ENCODE results near the gene TPCN1. TPM values are rescaled to one million over a fixed set of nuclear protein-coding genes. Genes with fewer than 3 reads are reported as not detected.
A peak's percentile ranks its signal among the peaks of the same experiment; 100 is the strongest.

Gene TPCN1
- 14.3 and 18.4 TPM in 2 replicates for total RNA-seq (2014; rRNA removed; shearing (Covaris generic))

DNA sequence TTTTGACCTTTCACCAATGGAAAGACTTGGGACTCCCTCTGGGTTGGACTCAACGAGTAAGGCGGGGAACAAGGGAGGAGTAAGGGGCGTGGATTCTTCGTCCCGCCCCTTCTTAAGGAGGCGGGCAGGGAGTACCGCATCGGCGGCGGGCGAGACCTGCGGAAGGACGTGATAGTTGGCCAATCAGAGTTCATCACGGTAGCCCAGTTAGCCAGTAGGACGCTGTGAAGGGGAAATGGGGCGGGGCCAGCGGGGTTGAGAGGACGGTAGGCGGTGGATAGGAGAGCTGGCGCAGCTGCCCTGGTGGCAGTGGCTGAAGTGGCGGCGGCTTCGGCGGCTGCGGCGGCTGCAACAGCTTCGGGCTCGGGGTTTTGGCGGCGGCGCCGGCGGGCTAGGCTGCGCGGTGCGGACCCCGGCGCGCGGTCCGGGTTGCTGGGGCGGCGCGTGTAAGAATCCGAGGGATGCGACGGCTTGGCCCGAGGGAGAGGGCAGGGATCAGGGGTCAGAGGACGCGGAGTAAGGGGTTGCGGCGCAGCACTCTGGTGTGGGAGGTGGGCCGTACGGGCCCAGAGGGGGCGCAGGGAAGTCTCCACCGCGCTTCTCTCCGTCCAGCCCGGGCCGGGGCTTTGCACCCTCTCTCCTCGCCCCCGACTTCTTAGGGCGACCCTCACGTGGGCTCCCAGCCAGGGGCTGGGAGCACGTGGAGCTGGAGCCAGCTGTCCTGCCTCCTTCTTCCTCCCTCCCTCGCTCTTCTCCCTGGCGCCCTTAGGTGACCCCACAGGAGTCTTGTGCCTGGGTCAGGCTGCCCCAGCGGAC lies at the start of gene TPCN1:
TSS of gene TPCN1 (plus strand) at position 284 of the 816 bp plus-strand sequence. CDS start 5,389 bp downstream, outside the sequence.
- peaks cover 10% of the 10 kb centered on the region for H3K4me1 ChIP-seq
- peak within 1 kb of the TSS; percentile 73 for H3K4me3 ChIP-seq
- no peaks in the 10 kb centered on the region for H3K9me3 ChIP-seq (replicated peaks)
- H3K27ac ChIP-seq: peak within 1 kb of the TSS; percentile 78
- peak; percentile 99 to 100 for DNase-seq
- no peaks in the 10 kb centered on the region for H3K36me3 ChIP-seq
- H3K27me3 ChIP-seq: no peaks in the 10 kb centered on the region

DNA sequence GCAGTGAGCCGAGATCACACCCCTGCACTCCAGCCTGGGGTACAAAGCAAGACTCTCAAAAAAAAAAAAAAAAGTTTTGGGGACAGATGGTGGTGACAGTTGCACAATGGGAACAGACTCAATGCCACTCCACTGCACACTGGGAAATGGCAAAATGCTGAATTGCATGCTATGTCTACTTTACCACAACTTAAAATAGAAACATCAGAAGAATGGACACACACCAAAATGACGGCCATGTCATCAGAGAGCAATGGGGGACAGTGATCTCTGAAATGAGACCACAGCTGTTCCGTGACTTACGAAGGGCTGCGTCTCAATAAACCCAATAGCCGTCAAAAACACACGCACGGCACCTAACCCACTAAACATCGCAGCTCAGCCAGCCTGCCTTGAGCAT lies 49.7 kb upstream of the TPCN1 start:
- no peak for DNase-seq
- Histone ChIP-seq H3K27ac (no peak overlapping the region), H3K4me1 (no peaks in the 10 kb centered on the region), H3K4me3 (no peak overlapping the region), H3K9me3 (replicated peaks) (no peaks in the 10 kb centered on the region), H3K36me3 (peaks cover 50% of the 10 kb centered on the region), H3K27me3 (no peaks in the 10 kb centered on the region)

DNA sequence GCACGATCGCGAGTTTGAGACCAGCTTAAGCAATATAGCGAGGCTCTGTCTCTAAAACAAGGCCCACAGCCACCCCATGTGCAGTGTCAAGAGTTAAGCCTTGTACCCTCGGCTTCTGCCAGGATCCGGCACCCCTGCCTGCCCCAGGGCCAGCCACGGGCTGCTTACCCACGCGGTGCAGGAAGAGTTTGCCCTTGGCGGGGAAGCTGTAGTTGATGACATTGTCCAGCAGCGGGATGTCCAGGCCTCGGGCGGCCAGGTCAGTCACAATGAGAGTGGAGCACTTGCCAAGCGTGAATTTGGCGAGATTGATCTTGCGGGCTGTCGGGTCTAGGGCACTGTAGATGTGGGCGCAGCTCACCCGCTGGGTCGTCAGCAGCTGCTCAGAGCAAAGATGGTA lies 49.1 kb upstream of the TPCN1 start:
- Histone ChIP-seq H3K4me3 (no peak overlapping the region), H3K36me3 (peaks cover 55% of the 10 kb centered on the region), H3K9me3 (replicated peaks) (no peaks in the 10 kb centered on the region), H3K27me3 (no peaks in the 10 kb centered on the region), H3K4me1 (no peaks in the 10 kb centered on the region), H3K27ac (no peak overlapping the region)
- DNase-seq: no peak

DNA sequence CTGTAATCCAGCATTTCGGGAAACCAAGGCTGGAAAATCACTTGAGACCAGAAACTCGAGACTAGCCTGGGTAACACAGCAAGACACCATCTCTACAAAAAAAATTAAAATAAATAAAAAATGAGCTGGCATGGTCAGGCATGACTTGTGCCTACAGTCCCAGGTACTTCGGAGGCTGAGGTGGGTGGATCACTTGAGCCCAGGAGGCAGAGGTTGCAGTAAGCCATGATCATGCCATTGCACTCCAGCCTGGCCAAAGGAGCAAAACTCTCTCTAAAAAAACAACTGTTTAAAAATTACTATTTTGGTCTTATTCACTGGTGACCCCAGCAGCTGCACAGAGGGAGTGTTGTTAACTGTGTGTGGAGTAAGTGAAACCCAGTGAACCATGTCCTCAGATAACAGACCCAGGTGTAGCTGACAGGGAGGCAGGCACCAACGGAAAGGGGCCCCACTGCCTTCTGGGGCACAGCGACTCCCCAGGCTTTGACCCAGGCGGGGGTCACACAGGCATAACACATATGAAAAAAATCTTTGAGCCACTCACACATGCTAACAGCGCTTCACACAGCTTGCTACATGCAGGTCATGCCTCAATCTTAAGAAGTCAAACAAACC lies 48.1 kb upstream of the TPCN1 start:
- Histone ChIP-seq H3K9me3 (replicated peaks) (no peaks in the 10 kb centered on the region), H3K4me1 (no peaks in the 10 kb centered on the region), H3K27ac (no peak overlapping the region), H3K4me3 (no peak overlapping the region), H3K36me3 (peaks cover 62% of the 10 kb centered on the region), H3K27me3 (no peaks in the 10 kb centered on the region)
- DNase-seq: no peak

DNA sequence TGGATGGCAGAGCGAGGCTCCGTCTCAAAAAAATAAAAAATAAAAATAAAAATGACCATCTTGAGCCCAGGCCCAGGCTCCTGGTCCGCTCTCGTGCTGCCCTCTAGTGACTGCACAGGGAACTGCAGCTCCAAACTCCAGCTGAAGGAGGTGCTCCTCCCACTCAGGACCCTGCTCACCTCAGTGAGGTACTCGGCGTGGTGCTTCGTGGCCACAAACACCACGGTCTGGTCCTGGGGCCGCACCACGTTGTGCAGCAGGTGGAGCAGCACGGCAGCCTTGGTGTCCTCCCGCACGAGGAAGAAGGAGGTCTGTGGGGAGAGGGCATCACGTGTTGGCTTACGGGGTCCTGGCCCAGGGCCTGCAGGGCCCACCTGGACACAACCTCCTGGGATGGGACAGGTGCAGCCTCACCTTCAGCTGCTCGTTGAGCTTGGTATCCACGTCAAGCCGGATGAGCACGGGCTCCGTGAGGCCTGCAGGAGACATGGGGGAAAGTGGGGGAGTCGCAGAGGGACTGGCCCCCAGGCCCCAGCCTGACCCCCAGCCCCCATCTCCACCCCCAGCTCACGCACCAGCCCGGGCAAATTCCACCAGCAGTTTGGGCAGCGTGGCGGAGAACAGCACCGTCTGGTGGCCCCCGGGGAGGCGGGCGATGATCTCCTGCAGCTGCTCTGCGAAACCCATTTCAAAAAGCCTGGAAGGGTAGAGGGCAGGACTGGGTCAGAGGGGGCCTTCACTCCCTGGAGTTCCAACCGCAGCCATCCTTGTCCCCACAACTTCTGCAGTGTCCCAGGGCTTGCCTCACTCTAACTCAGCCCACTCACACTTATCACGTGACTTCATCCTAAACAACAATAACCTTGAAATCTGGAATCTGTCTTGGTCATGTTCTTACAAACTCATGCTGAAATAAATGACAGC lies 46.5 kb upstream of the TPCN1 start:
- Histone ChIP-seq H3K4me3 (no peak overlapping the region), H3K4me1 (no peaks in the 10 kb centered on the region), H3K27me3 (no peaks in the 10 kb centered on the region), H3K27ac (no peak overlapping the region), H3K36me3 (peaks cover 61% of the 10 kb centered on the region), H3K9me3 (replicated peaks) (no peaks in the 10 kb centered on the region)
- DNase-seq: peak; percentile 54 to 72

DNA sequence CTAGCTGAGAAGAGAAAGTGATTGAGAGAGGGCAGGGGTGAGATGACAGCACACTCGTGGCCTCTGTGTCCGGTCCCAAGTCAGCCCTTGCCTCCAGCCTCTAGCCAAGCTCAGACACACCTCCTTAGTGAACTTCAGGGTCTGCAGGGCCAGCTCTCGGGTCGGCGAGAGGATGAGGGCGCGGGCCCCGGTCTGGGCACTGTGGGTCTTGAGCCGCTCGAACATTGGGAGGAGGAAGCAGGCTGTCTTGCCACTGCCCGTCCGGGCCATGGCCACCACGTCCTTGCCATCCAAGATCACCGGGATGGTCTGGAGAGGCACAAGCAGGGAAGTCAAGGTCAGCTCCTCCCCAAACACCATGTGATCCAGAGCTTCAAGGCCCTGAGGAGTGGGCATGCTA lies 42.2 kb upstream of the TPCN1 start:
- no peaks in the 10 kb centered on the region for H3K9me3 ChIP-seq (replicated peaks)
- no peaks in the 10 kb centered on the region for H3K27me3 ChIP-seq
- no peak for DNase-seq
- peaks cover 41% of the 10 kb centered on the region for H3K36me3 ChIP-seq
- no peak overlapping the region for H3K27ac ChIP-seq
- no peak overlapping the region for H3K4me3 ChIP-seq
- H3K4me1 ChIP-seq: no peaks in the 10 kb centered on the region

DNA sequence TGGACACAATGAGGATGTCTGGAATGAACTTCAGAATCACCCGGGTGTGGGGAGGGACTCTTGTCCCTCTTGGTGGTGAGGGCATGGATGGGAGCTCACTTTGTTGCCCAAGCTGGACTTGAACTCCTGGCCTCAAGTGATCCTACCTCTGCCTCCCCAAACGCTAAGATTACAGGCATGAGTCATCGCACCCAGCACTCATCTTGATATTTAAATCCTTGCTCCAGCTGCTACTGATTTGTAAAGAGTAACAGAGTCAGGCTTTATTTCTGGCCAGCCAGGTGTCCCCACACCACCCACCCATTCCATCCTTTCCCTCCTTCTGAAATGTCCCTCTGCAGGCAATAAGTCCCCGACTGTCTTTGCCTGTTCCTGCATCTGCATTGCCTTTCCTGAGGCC lies 40.9 kb upstream of the TPCN1 start:
- H3K9me3 ChIP-seq (replicated peaks): no peaks in the 10 kb centered on the region
- no peak overlapping the region for H3K27ac ChIP-seq
- no peak overlapping the region for H3K4me3 ChIP-seq
- no peak for DNase-seq
- H3K36me3 ChIP-seq: peaks cover 36% of the 10 kb centered on the region
- no peaks in the 10 kb centered on the region for H3K4me1 ChIP-seq
- no peaks in the 10 kb centered on the region for H3K27me3 ChIP-seq

DNA sequence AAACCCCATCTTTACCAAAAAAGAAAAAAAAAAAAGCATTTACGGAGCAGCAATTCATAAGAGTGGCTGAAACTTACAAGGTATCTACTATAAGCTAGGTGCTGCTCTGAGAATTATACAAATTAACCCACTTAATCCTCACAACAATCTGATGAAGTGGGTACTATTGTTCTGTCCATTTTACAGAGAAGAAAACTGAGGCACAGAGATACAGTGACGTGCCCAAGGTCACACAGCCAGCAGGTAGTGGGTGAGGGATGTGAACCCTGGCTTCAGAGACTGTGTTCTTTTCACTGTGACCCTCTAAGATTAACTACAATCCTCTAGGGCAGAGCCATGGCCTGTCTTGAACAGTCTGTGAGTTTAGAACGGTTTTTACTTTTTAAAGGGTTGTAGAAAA lies 39.3 kb upstream of the TPCN1 start:
- H3K4me1 ChIP-seq: peaks cover under 1% of the 10 kb centered on the region; the same call in 1 of the 2 replicates

DNA sequence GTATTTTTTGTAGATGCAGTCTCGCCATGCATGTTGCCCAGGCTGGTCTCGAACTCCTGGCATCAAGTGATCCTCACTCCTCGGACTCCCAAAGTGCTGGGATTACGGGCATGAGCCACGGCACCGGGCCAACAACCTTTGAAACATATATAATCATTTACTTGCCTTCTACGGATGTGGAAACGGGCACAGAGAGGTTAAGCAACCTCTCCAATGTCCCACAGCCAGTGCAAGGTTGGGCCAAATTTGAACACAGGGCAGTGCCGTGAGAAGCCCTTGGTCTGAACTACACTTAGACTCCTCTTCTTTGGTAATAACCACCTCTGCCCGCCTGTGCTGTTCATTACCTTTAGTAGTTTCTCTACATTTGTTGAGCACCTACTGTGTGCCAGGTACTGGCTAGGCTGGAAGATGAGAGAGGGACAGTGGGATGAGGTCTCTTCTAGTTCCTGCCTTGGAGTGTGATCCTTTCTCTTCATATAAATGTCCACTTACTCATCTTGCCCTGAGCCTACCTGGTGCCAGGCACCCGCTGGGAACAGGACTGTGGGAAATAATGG lies 38.2 kb upstream of the TPCN1 start:
- no peak overlapping the region for H3K27ac ChIP-seq
- peaks cover 20% of the 10 kb centered on the region for H3K36me3 ChIP-seq
- no peak for DNase-seq
- H3K4me3 ChIP-seq: no peak overlapping the region
- no peaks in the 10 kb centered on the region for H3K27me3 ChIP-seq
- no peaks in the 10 kb centered on the region for H3K9me3 ChIP-seq (replicated peaks)
- peaks cover 5% of the 10 kb centered on the region; the same call in 1 of the 2 replicates for H3K4me1 ChIP-seq

More for the DNA sequence above, 39.3 kb upstream of the TPCN1 start:
- Histone ChIP-seq H3K36me3 (peaks cover 29% of the 10 kb centered on the region), H3K27ac (no peak overlapping the region), H3K9me3 (replicated peaks) (no peaks in the 10 kb centered on the region), H3K27me3 (no peaks in the 10 kb centered on the region), H3K4me3 (no peak overlapping the region)
- DNase-seq: no peak

DNA sequence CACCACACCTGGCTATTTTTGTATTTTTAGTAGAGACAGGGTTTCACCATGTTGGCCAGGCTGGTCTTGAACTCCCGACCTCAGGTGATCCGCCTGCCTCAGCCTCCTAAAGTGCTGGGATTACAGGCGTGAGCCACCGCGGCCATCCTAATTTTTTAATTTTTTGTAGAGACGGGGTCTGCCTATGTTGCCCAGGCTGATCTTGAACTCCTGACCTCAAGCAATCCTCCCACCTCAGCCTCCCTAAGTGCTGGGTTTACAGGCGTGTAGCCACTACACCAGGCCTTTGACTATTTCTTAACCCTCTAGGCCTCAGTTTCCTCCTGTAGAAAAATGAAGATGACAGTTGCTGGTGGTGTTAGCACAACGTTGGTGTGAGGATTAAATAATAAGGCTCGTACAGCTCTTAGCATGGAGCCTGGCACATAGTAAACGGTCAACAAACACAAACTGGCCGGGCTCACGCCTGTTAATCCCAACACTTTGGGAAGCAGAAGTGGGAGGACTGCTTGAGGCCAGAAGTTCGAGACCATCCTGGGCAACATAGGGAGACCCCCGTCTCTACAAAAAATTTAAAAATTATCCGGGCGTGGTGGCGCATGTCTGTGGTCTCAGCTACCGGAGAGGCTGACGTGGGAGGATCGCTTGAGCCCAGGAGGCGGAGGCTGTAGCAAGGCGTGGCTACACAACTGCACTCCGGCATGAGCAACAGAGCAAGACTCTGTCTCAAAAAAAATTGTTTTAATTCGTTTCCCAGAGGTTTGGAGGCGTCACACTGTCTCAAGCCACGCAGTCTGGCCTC lies 37.0 kb upstream of the TPCN1 start:
- Histone ChIP-seq H3K27ac (peak overlapping the region; percentile 98), H3K27me3 (no peaks in the 10 kb centered on the region), H3K4me1 (peaks cover 5% of the 10 kb centered on the region; the same call in 1 of the 2 replicates), H3K9me3 (replicated peaks) (no peaks in the 10 kb centered on the region), H3K36me3 (peaks cover 12% of the 10 kb centered on the region), H3K4me3 (peak overlapping the region; percentile 100)
- no peak for DNase-seq

DNA sequence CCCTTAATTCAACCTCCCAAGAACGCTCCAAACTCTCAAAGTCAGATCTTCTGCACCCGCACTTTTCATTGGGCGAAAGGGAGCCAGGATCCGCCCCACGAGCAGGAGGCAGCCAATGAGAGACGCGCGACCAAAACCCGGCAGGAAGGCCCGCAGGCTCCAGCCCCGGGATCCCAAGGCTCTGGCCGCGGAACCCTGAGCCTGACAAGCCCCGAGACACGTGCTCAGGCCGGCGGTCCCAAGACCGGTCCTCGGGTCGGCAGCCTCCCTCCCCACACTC lies 36.4 kb upstream of the TPCN1 start:
- no peaks in the 10 kb centered on the region for H3K27me3 ChIP-seq
- no peaks in the 10 kb centered on the region for H3K9me3 ChIP-seq (replicated peaks)
- H3K4me3 ChIP-seq: peak overlapping the region; percentile 100
- H3K4me1 ChIP-seq: peaks cover 5% of the 10 kb centered on the region; the same call in 1 of the 2 replicates
- peak overlapping the region; percentile 98 for H3K27ac ChIP-seq
- DNase-seq: peak; percentile 88 to 93
- H3K36me3 ChIP-seq: peaks cover 7% of the 10 kb centered on the region

DNA sequence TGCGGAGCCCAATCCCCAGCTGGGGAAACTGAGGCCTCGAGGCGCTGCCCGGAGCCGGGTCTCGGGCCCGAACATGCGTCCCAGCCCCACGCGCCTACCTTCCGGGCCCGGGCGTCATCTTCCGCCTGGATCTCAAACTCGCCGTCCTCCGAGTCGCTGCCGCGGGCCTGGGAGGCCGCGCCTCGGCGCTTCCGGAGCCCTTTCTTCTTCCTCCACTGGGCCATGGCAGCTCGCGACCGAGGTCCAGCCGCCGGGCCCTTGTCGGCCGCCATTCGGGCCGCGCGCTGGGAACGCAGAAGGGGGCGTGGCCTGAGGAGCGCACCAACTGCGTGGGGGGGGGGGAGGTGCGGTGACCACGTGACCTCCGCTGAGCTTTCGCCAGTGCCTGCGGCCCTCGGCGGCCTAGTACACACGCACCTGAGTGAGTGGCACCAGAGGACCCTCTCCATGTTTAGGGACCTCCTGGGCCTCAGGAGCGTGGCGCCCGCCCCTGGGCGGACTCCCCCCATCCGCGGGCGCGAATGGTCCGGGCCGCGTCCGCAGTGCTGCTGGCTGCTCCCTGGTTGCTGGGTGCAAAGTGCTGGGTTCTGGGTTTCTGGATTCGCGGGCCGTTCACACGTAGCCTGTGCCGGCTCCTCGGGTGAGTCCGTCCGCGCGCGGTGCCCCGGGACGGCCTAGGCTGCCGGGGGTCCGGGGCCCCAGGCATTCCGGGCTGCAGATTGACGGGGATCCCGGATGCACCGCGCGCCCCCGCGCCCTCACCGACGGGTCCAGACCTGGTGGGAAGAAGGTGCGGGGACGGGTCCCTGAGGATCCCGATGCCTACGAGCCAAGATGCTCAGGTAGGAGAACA lies 35.9 kb upstream of the TPCN1 start, which contains the start of the genes DDX54 and RITA1:
TSS of gene DDX54 (minus strand) at position 299 of the 853 bp plus-strand sequence. CDS start at position 272, 27 bp downstream.
TSS of gene RITA1 (plus strand) at position 542 of the 853 bp plus-strand sequence. CDS start 1,026 bp downstream, outside the sequence.
- Histone ChIP-seq H3K27ac (peak within 1 kb of the TSS; percentile 98), H3K36me3 (peaks cover 7% of the 10 kb centered on the region), H3K4me1 (peaks cover 5% of the 10 kb centered on the region; the same call in 1 of the 2 replicates), H3K9me3 (replicated peaks) (no peaks in the 10 kb centered on the region), H3K27me3 (no peaks in the 10 kb centered on the region), H3K4me3 (peak within 1 kb of the TSS; percentile 100)
- DNase-seq: peak; percentile 78 to 81

DNA sequence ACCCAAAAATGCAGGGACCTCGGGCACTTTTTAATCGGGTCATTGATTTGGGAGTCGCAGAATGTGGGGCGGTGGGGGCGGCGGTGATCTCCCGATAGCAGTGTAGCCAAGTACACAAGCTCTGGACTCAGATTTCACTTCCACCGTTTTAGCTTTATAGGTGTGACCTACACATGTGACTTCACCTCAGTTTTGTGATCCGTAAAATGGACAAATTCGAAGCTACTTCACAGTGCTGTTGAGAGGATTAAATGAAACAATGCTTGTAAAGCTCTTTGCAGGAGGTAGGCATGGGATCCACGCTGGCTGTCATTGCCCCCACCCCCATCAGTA lies 35.3 kb upstream of the TPCN1 start:
- DNase-seq: no peak
- peaks cover 9% of the 10 kb centered on the region; the same call in 1 of the 2 replicates for H3K4me1 ChIP-seq
- peaks cover 4% of the 10 kb centered on the region for H3K36me3 ChIP-seq
- no peaks in the 10 kb centered on the region for H3K9me3 ChIP-seq (replicated peaks)
- H3K4me3 ChIP-seq: peak overlapping the region; percentile 100
- no peaks in the 10 kb centered on the region for H3K27me3 ChIP-seq
- peak overlapping the region; percentile 98 for H3K27ac ChIP-seq

Measured in SJCRH30 (cell line).